Smooth muscle cell (in vitro differentiated cells): Measurements from ENCODE around the gene FBH1. TPM values are rescaled to one million over a fixed set of nuclear protein-coding genes. Genes with fewer than 3 reads are reported as not detected.
"Not testable (repeated sequence)": the region's sequence is repeated elsewhere in the genome, so short reads cannot be mapped to it uniquely, and the experiment has no call there.

Experiments used
- DNase-seq: peaks from one replicate; lab custom pipeline; 2025; ENCODE audit not compliant: unreplicated experiment; lab: John Stamatoyannopoulos, UW
- H2AFZ ChIP-seq: fragments of 200-600 bp; sonication (generic); 2 replicates; pipeline ENCODE4 v1.6.0; 2016; ENCODE audit warnings: antibody characterized with exemption, low read depth, mild to moderate bottlenecking
- H3F3A ChIP-seq: fragments of 200-600 bp; sonication (generic); 2 replicates; pipeline ENCODE4 v1.6.0; 2017; ENCODE audit warnings: antibody characterized with exemption, low read depth
- H3K27ac ChIP-seq: fragments of 200-600 bp; sonication (generic); 2 replicates; pipeline ENCODE4 v1.5.1; 2016; ENCODE audit warnings: low read depth, mild to moderate bottlenecking
- H3K27me3 ChIP-seq: fragments of 200-600 bp; sonication (generic); 2 replicates; pipeline ENCODE4 v1.6.1; 2016; ENCODE audit warnings: low read depth, mild to moderate bottlenecking
- H3K36me3 ChIP-seq: fragments of 200-600 bp; sonication (generic); 2 replicates; pipeline ENCODE4 v1.5.1; 2016; ENCODE audit warnings: low read depth
- H3K4me1 ChIP-seq: fragments of 200-600 bp; sonication (generic); 2 replicates; pipeline ENCODE4 v1.5.1; 2016; ENCODE audit warnings: low read depth
- H3K4me2 ChIP-seq: fragments of 200-600 bp; sonication (generic); 2 replicates; pipeline ENCODE4 v1.6.0; 2016; ENCODE audit warnings: mild to moderate bottlenecking
- H3K4me3 ChIP-seq: fragments of 200-600 bp; sonication (generic); 2 replicates; pipeline ENCODE4 v1.5.1; 2016; ENCODE audit warnings: mild to moderate bottlenecking
- H3K79me2 ChIP-seq: fragments of 200-600 bp; sonication (generic); 2 replicates; pipeline ENCODE4 v1.6.0; 2016; ENCODE audit warnings: low read depth, mild to moderate bottlenecking
- H3K9ac ChIP-seq: fragments of 200-600 bp; sonication (generic); 2 replicates; pipeline ENCODE4 v1.6.0; 2016; ENCODE audit warnings: low read depth
- H3K9me3 ChIP-seq: fragments of 200-600 bp; sonication (generic); replicated peaks from 2 replicates; pipeline ENCODE4 v1.5.1; 2016; ENCODE audit warnings: low read depth
- H4K20me1 ChIP-seq: fragments of 200-600 bp; sonication (generic); 2 replicates; pipeline ENCODE4 v1.6.0; 2016; ENCODE audit warnings: low read depth
- CTCF ChIP-seq: fragments of 200-600 bp; sonication (generic); IDR thresholded peaks from 2 replicates; pipeline ENCODE4 v1.5.1; 2017; ENCODE audit warnings: borderline replicate concordance, mild to moderate bottlenecking, antibody characterized with exemption; ENCODE audit not compliant: insufficient read depth, poor library complexity, severe bottlenecking
- WGBS: methylation state at CpG from one replicate; pipeline ENCODE4 v1.1.7; 2016; ENCODE audit warnings: low lambda C conversion rate; 5-methylcytosine and 5-hydroxymethylcytosine counted together
- polyA plus RNA-seq: library from polyadenylated mRNA; unstranded; fragments of >200 nt; fragmentation: Nextera tagmentation; extraction: Ambion mirVana; gene quantifications from 2 replicates; pipeline ENCODE4 v1.2.1, GENCODE V29; 2016
- total RNA-seq: library from RNA; depleted of rRNA; stranded (reverse); fragments of >200 nt; gene quantifications from 2 replicates; pipeline ENCODE4 v1.2.3, GENCODE V29; 2014

Gene FBH1
- total and polyA plus RNA-seq, 2 experiments from 2014 or later = 68.4 to 70.0 TPM

- 73% methylated on average over 4 of the region's 5 CpGs for WGBS
- Histone ChIP-seq H3K4me2 (no peak overlapping the region), H3K4me1 (no peaks in the 10 kb centered on the region), H3K4me3 (no peak overlapping the region), H3K27me3 (no peaks in the 10 kb centered on the region), H3K9me3 (no peaks in the 10 kb centered on the region), H3F3A (no peaks in the 10 kb centered on the region), H3K9ac (no peak overlapping the region), H3K27ac (no peak overlapping the region), H2AFZ (no peak overlapping the region), H3K36me3 (peaks cover 6% of the 10 kb centered on the region), H4K20me1 (peaks cover 42% of the 10 kb centered on the region), H3K79me2 (peaks cover 46% of the 10 kb centered on the region)
- TF ChIP-seq CTCF = no peak
- DNase-seq = no peak
Measured at GRCh38 chr10:5906651-5907050, 16.6 kb downstream of the FBH1 start.

GRCh38 chr10:5908676-5909075 is 18.6 kb downstream of the FBH1 start:
- not testable (repeated sequence) for H3K27ac ChIP-seq, H3K9ac ChIP-seq, H3K9me3 ChIP-seq, DNase-seq, H3F3A ChIP-seq, H3K36me3 ChIP-seq, H3K4me2 ChIP-seq, H3K4me3 ChIP-seq, H3K4me1 ChIP-seq, H2AFZ ChIP-seq, H3K27me3 ChIP-seq
- 94% methylated on average over 7 of the region's 7 CpGs for WGBS
- Histone ChIP-seq H4K20me1 (peaks cover 24% of the 10 kb centered on the region), H3K79me2 (peaks cover 31% of the 10 kb centered on the region)

GRCh38 chr10:5910323-5911100 is 20.5 kb downstream of the FBH1 start:
- Histone ChIP-seq H3K9ac (no peak overlapping the region), H3K4me1 (no peaks in the 10 kb centered on the region), H2AFZ (no peak overlapping the region), H4K20me1 (peaks cover 14% of the 10 kb centered on the region), H3K4me2 (no peak overlapping the region), H3K4me3 (no peak overlapping the region), H3K79me2 (peaks cover 15% of the 10 kb centered on the region), H3K36me3 (peaks cover 11% of the 10 kb centered on the region), H3K27ac (no peak overlapping the region), H3K27me3 (no peaks in the 10 kb centered on the region), H3F3A (no peaks in the 10 kb centered on the region), H3K9me3 (no peaks in the 10 kb centered on the region)
- 96% methylated on average over 18 of the region's 18 CpGs for WGBS
- DNase-seq = no peak
- no peak for TF ChIP-seq CTCF

DNA sequence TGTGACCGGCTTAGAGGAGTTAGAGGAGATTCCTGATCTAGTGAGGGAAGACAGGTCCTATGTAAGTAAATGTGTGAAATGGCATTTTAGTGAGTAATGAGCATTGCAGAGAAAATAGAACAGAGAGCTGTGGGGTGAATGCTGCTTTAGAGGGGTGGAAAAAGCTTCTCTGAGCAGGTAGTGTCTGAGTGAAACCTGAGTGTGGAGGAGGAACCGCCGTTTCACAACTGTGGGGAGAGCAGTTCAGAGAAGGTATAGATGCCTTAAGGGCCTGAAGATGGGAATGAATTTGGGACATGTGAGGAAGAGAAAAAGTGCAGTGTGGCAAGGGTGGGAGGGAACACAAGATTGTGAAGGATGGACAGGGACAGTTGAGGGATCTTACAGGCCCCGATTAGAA is 21.6 kb downstream of the FBH1 start:
- no peak for DNase-seq
- TF ChIP-seq CTCF = no peak
- H3K4me2 ChIP-seq = no peak overlapping the region
- H3K9me3 ChIP-seq = no peaks in the 10 kb centered on the region
- H3K9ac ChIP-seq = no peak overlapping the region
- no peak overlapping the region for H2AFZ ChIP-seq
- H4K20me1 ChIP-seq = peaks cover 14% of the 10 kb centered on the region
- H3K4me1 ChIP-seq = no peaks in the 10 kb centered on the region
- H3F3A ChIP-seq = no peaks in the 10 kb centered on the region
- peaks cover 13% of the 10 kb centered on the region for H3K36me3 ChIP-seq
- H3K4me3 ChIP-seq = no peak overlapping the region
- H3K79me2 ChIP-seq = peaks cover 4% of the 10 kb centered on the region
- WGBS = 99% methylated on average over 4 of the region's 4 CpGs
- H3K27me3 ChIP-seq = no peaks in the 10 kb centered on the region
- no peak overlapping the region for H3K27ac ChIP-seq
